H1 (cell line): ENCODE measurements around the gene RYR3. TPM values are rescaled to one million over a fixed set of nuclear protein-coding genes. Genes with fewer than 3 reads are reported as not detected.

Experiments used
- EP300 ChIP-seq, 2 experiments: IDR thresholded peaks; 1 replicate in 1 of 2; 2 replicates in 1 of 2; pipeline ENCODE4 v1.6.1; 2011 to 2012; ENCODE audit warnings: low read depth in 2 of 2, low read length in 2 of 2, mild to moderate bottlenecking in 2 of 2, borderline replicate concordance in 1 of 2, inconsistent platforms in 1 of 2, moderate library complexity in 1 of 2
- NANOG ChIP-seq: IDR thresholded peaks from 2 replicates; pipeline ENCODE4 v1.6.1; 2011; ENCODE audit warnings: low read length, low read depth, mild to moderate bottlenecking, inconsistent platforms; ENCODE audit not compliant: insufficient read depth, poor library complexity, severe bottlenecking
- RBBP5 ChIP-seq: IDR thresholded peaks from 2 replicates; pipeline ENCODE4 v1.7.1; 2012; ENCODE audit warnings: low read depth, mild to moderate bottlenecking, inconsistent platforms, low read length, moderate library complexity, borderline replicate concordance
- RFX5 ChIP-seq: IDR thresholded peaks from 2 replicates; pipeline ENCODE4 v1.6.1; 2011; ENCODE audit warnings: low read depth, low read length, improper control_type of control experiment, borderline replicate concordance
- TAF1 ChIP-seq: IDR thresholded peaks from 2 replicates; pipeline ENCODE4 v1.6.1; 2011; ENCODE audit warnings: mild to moderate bottlenecking, low read depth, low read length
- polyA plus RNA-seq, 7 experiments: library from polyadenylated mRNA; depleted of rRNA in 3 of 7; stranded (reverse) in 5 of 7; unstranded in 2 of 7; fragments of >200 nt in 5 of 7; fragments of 200-250 nt in 2 of 7; gene quantifications; 1 replicate in 5 of 7; 2 replicates in 1 of 7; 4 replicates in 1 of 7; pipeline versions ENCODE4 v1.2.1 to v1.2.3, GENCODE V29; 2011 to 2013; ENCODE audit warnings: missing spikeins in 2 of 7, mixed read lengths in 2 of 7
- total RNA-seq: library from RNA; stranded (reverse); fragmentation: NEBNext Ultra II Directional; extraction: Animal tissue kit (Norgen Biotek cat#: 25700); gene quantifications from 2 replicates; pipeline ENCODE4 v1.2.1, GENCODE V29; 2021
- TF ChIP-seq, protein P1 (sequence below): IDR thresholded peaks from 2 replicates; pipeline ENCODE4 v1.6.1; 2012; ENCODE audit warnings: inconsistent platforms

RYR3 gene
- total and polyA plus RNA-seq, 2 of the 8 experiments (the other 6 are each of a cell fraction or from before 2014, with no cell fraction given) = 0.33 to 3.4 TPM

DNA sequence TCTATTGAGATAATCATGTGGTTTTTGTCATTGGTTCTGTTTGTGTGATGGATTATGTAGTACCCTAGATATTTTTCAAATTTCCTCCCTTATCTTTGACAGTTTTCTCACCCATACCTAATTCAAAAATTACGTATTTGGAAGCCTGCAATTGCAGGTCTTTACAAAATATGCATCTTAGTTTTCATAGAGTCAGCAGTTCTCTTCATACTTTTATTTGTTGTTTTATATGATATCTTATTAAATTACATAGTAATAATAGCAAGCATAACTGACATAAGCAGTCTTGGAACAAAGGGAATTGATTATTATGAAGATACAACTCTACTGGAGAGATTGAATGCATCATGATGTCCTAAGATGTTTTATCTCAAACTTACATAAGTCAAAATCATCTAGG, 442.2 kb downstream of the RYR3 start (continued):
- TF ChIP-seq EP300 (IDR thresholded peaks at IDR 0.05; ENCODE audit: borderline replicate concordance in 1 of 2, low read depth in 2 of 2, low read length in 2 of 2) (no peak), TAF1 (no peak), RBBP5 (no peak), RFX5 (no peak), NANOG (no peak)
- TF ChIP-seq, protein P1, sequence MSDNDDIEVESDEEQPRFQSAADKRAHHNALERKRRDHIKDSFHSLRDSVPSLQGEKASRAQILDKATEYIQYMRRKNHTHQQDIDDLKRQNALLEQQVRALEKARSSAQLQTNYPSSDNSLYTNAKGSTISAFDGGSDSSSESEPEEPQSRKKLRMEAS = no peak
- TF ChIP-seq, all 59 proteins: peak for 0
